Loucy (cell line): ENCODE measurements around the gene RIMKLA.

Source experiments
- H2AFZ ChIP-seq: fragments of 200-600 bp; sonication (generic); 2 replicates; pipeline ENCODE4 v1.6.0; 2016; ENCODE audit warnings: antibody characterized with exemption, mild to moderate bottlenecking, low read length, moderate library complexity
- H3F3A ChIP-seq: fragments of 200-600 bp; 2 replicates; pipeline ENCODE4 v1.6.0; 2016; ENCODE audit warnings: antibody characterized with exemption, low read depth, mild to moderate bottlenecking
- H3K27me3 ChIP-seq: fragments of 200-600 bp; sonication (generic); 2 replicates; pipeline ENCODE4 v1.6.1; 2014; ENCODE audit warnings: low read length, mild to moderate bottlenecking; ENCODE audit not compliant: insufficient read depth, poor library complexity, severe bottlenecking
- H3K36me3 ChIP-seq: fragments of 200-600 bp; sonication (generic); 2 replicates; pipeline ENCODE4 v1.6.1; 2016; ENCODE audit warnings: low read length; ENCODE audit not compliant: insufficient read depth
- H3K4me1 ChIP-seq: fragments of 200-600 bp; sonication (generic); 2 replicates; pipeline ENCODE4 v1.5.1; 2014; ENCODE audit warnings: low read length, mild to moderate bottlenecking; ENCODE audit not compliant: insufficient read depth, poor library complexity, severe bottlenecking
- H3K4me2 ChIP-seq: fragments of 200-600 bp; sonication (generic); 2 replicates; pipeline ENCODE4 v1.6.0; 2014; ENCODE audit warnings: antibody characterized with exemption, low read length, low read depth, mild to moderate bottlenecking; ENCODE audit not compliant: poor library complexity, severe bottlenecking
- H3K4me3 ChIP-seq: fragments of 200-600 bp; sonication (generic); 2 replicates; pipeline ENCODE4 v1.5.1; 2014; ENCODE audit warnings: low read length, mild to moderate bottlenecking, mixed read lengths; ENCODE audit not compliant: poor library complexity, severe bottlenecking
- H3K79me2 ChIP-seq: fragments of 200-600 bp; sonication (generic); 2 replicates; pipeline ENCODE4 v1.6.1; 2014; ENCODE audit warnings: low read length; ENCODE audit not compliant: insufficient read depth
- H3K9ac ChIP-seq: fragments of 200-600 bp; sonication (generic); 2 replicates; pipeline ENCODE4 v1.6.0; 2014; ENCODE audit warnings: mild to moderate bottlenecking, low read depth, low read length, moderate library complexity; ENCODE audit not compliant: poor library complexity, severe bottlenecking
- H3K9me2 ChIP-seq: fragments of 200-600 bp; sonication (generic); replicated peaks from 2 replicates; pipeline ENCODE4 v1.6.1; 2016; ENCODE audit warnings: low read depth, low read length, mixed read lengths
- H3K9me3 ChIP-seq: fragments of 200-600 bp; sonication (generic); 2 replicates; pipeline ENCODE4 v1.6.1; 2014; ENCODE audit warnings: mild to moderate bottlenecking, antibody characterized with exemption, low read length, low read depth; ENCODE audit not compliant: insufficient read depth
- H4K20me1 ChIP-seq: fragments of 200-600 bp; sonication (generic); 2 replicates; pipeline ENCODE4 v1.6.0; 2014; ENCODE audit warnings: antibody characterized with exemption, low read length, mild to moderate bottlenecking; ENCODE audit not compliant: insufficient read depth, poor library complexity, severe bottlenecking
- EZH2phosphoT487 ChIP-seq: fragments of 200-600 bp; IDR thresholded peaks from 2 replicates; pipeline ENCODE4 v1.6.1; 2018; ENCODE audit warnings: antibody characterized with exemption, mild to moderate bottlenecking, moderate library complexity, borderline replicate concordance
- TF ChIP-seq, protein P1 (sequence below): fragments of 200-600 bp; sonication (generic); conservative IDR thresholded peaks from 2 replicates; pipeline ENCODE4 v1.5.1; 2014; ENCODE audit warnings: mild to moderate bottlenecking, antibody characterized with exemption, low read length

RIMKLA gene

DNA sequence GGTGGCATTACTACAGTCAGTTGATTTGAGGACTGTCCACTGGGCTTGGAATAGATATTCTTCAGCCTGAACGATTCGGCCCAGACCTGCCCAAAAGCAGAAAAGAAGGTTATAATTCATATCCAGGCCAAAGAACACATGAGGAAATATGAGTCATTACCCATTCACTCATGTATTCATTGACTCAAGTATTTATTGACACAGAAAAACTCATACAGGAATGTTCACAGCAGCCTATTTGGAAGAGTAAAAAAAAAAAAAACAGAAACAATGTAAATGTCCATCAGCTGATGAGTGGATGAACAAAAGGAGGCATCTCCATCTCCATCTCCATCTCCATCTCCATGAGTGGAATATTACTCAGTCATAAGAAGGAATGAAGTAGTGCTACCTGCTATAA is 59.3 kb downstream of the RIMKLA start:
- no peaks in the 10 kb centered on the region for H3K9me3 ChIP-seq
- H3K36me3 ChIP-seq: no peaks in the 10 kb centered on the region
- H3K9me2 ChIP-seq: no peaks in the 10 kb centered on the region
- no peak overlapping the region for H3K4me3 ChIP-seq
- H4K20me1 ChIP-seq: no peaks in the 10 kb centered on the region
- H2AFZ ChIP-seq: no peak overlapping the region
- H3K79me2 ChIP-seq: no peaks in the 10 kb centered on the region
- TF ChIP-seq, protein P1, sequence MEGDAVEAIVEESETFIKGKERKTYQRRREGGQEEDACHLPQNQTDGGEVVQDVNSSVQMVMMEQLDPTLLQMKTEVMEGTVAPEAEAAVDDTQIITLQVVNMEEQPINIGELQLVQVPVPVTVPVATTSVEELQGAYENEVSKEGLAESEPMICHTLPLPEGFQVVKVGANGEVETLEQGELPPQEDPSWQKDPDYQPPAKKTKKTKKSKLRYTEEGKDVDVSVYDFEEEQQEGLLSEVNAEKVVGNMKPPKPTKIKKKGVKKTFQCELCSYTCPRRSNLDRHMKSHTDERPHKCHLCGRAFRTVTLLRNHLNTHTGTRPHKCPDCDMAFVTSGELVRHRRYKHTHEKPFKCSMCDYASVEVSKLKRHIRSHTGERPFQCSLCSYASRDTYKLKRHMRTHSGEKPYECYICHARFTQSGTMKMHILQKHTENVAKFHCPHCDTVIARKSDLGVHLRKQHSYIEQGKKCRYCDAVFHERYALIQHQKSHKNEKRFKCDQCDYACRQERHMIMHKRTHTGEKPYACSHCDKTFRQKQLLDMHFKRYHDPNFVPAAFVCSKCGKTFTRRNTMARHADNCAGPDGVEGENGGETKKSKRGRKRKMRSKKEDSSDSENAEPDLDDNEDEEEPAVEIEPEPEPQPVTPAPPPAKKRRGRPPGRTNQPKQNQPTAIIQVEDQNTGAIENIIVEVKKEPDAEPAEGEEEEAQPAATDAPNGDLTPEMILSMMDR: no peak
- TF ChIP-seq EZH2phosphoT487: no peak
- no peak overlapping the region for H3K9ac ChIP-seq
- no peak overlapping the region for H3K4me2 ChIP-seq
- H3F3A ChIP-seq: no peaks in the 10 kb centered on the region
- peaks cover 4% of the 10 kb centered on the region for H3K4me1 ChIP-seq
- no peaks in the 10 kb centered on the region for H3K27me3 ChIP-seq

DNA sequence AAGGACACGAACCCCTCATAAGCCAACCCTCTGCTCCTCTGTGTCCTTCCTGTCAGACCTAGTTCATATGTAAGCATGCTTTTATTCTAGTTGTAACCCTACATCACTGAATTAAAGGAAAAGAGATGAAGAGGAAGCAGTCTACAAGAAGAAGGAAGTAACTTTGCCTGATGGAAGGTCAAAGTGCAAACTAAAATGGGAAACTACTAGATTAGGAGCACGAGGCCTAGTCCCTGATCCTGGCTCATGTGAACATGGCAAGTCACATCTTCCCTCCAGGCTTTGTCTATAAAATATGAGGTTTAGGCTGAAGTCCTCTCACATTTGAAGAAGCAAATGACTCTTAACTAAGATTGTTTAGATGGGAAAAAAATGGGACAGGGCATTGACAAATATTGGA is 62.1 kb downstream of the RIMKLA start:
- H3K9me3 ChIP-seq: no peaks in the 10 kb centered on the region
- no peaks in the 10 kb centered on the region for H3K36me3 ChIP-seq
- no peaks in the 10 kb centered on the region for H3K79me2 ChIP-seq

DNA sequence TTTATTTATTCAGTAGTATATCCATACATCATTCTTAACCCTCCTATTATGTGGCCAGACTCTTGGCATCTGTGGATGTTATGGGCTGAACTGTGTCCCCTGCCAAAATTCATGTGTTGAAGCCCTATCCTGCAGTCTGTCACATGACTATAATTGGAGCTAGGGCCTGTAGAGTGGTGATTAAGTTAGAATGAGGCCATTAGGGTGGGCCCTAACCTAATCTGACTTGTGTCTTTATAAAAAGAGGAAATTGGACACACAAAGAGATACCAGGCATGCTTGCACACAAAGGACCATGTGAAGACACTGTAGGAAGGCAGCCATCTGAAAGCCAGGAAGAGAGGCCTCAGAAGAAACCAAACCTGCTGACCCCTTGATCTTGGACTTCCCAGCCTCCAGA is 68.7 kb downstream of the RIMKLA start:
- Histone ChIP-seq H2AFZ (no peak overlapping the region), H3K79me2 (no peaks in the 10 kb centered on the region)

More for the DNA sequence above, 62.1 kb downstream of the RIMKLA start:
- no peak for TF ChIP-seq EZH2phosphoT487
- TF ChIP-seq, protein P1: no peak
- Histone ChIP-seq H3K27me3 (no peaks in the 10 kb centered on the region), H3K4me2 (no peak overlapping the region), H3F3A (no peaks in the 10 kb centered on the region), H3K4me1 (no peaks in the 10 kb centered on the region), H3K4me3 (no peak overlapping the region), H2AFZ (no peak overlapping the region), H4K20me1 (no peaks in the 10 kb centered on the region), H3K9ac (no peak overlapping the region), H3K9me2 (no peaks in the 10 kb centered on the region)

More for the DNA sequence above, 68.7 kb downstream of the RIMKLA start:
- TF ChIP-seq, protein P1: no peak
- TF ChIP-seq EZH2phosphoT487: no peak
- H3K9me3 ChIP-seq: no peaks in the 10 kb centered on the region
- H4K20me1 ChIP-seq: no peaks in the 10 kb centered on the region
- no peak overlapping the region for H3K4me2 ChIP-seq
- no peak overlapping the region for H3K4me3 ChIP-seq
- no peak overlapping the region for H3K9ac ChIP-seq
- no peaks in the 10 kb centered on the region for H3K27me3 ChIP-seq
- no peaks in the 10 kb centered on the region for H3K9me2 ChIP-seq
- H3K36me3 ChIP-seq: no peaks in the 10 kb centered on the region
- no peaks in the 10 kb centered on the region for H3K4me1 ChIP-seq
- no peaks in the 10 kb centered on the region for H3F3A ChIP-seq
